ENCODE measurements around the gene CREB5.
"Not testable (repeated sequence)": the region's sequence is repeated elsewhere in the genome, so short reads cannot be mapped to it uniquely, and the experiment has no call there.

DNA sequence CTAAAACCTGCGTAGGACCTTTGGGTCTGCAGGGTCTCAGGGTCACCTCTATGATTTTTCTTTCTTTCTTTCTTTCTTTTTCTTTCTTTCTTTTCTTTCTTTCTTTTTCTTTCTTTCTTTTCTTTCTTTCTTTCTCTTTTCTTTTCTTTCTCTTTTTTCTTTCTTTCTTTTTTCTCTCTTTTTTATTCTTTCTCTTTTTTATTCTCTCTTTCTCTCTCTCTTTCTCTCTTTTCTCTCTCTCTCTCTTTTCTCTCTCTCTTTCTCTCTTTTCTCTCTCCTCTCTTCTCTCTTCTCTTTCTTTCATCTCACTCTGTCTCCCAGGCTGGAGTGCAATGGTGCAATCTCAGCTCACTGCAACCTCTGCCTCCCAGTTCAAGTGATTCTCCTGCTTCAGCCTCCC, 139.4 kb downstream of the CREB5 start:
- TF ChIP-seq, protein P1, sequence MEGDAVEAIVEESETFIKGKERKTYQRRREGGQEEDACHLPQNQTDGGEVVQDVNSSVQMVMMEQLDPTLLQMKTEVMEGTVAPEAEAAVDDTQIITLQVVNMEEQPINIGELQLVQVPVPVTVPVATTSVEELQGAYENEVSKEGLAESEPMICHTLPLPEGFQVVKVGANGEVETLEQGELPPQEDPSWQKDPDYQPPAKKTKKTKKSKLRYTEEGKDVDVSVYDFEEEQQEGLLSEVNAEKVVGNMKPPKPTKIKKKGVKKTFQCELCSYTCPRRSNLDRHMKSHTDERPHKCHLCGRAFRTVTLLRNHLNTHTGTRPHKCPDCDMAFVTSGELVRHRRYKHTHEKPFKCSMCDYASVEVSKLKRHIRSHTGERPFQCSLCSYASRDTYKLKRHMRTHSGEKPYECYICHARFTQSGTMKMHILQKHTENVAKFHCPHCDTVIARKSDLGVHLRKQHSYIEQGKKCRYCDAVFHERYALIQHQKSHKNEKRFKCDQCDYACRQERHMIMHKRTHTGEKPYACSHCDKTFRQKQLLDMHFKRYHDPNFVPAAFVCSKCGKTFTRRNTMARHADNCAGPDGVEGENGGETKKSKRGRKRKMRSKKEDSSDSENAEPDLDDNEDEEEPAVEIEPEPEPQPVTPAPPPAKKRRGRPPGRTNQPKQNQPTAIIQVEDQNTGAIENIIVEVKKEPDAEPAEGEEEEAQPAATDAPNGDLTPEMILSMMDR (IDR thresholded peaks at IDR 0.05; ENCODE audit: borderline replicate concordance, extremely low read depth, low read length, poor library complexity, severe bottlenecking) = not testable (repeated sequence)
- not testable (repeated sequence) for TF ChIP-seq EZH2 (IDR thresholded peaks at IDR 0.05; ENCODE audit: borderline replicate concordance, low read depth, low read length, severe bottlenecking)

Data from DND-41 (cell line).